Endothelial cell of umbilical vein (primary cell): ENCODE data around the gene TMEM131. TPM values are rescaled to one million over a fixed set of nuclear protein-coding genes. Genes with fewer than 3 reads are reported as not detected.

Experiments used
- BruUV-seq: library from RNA; stranded (reverse); fragments of 400-500 nt; replicated peaks from 2 replicates; lab custom pipeline; 2021; lab: Mats Ljungman, UMichigan
- CTCF ChIA-PET: fragments of 300-600, 350-600 bp; sonication (Branson Sonifier 250); formaldehyde crosslinking; loops from one replicate; lab custom pipeline; 2021; ENCODE audit warnings: antibody characterized with exemption, inconsistent platforms; lab: Charles Lee
- POLR2A ChIA-PET: fragments of 300-600, 350-600 bp; sonication (Branson Sonifier 250); formaldehyde crosslinking; loops from one replicate; lab custom pipeline; 2021; ENCODE audit warnings: antibody characterized with exemption, inconsistent platforms; lab: Charles Lee
- DNase-seq: peaks from one replicate; pipeline ENCODE4 v3.0.0-alpha.2; 2011; ENCODE audit warnings: low read depth, low spot score
- FAIRE-seq: peaks from 2 replicates; lab custom pipeline; 2011; peaks lifted over from hg19 to GRCh38; lab: Jason Lieb, UNC
- H2AFZ ChIP-seq: 2 replicates; pipeline ENCODE4 v1.6.0; 2012; ENCODE audit warnings: low read depth, low read length, control low read depth, inconsistent platforms
- H3K27ac ChIP-seq: 2 replicates; pipeline ENCODE4 v1.5.1; 2011; ENCODE audit warnings: low read depth, mild to moderate bottlenecking, control low read depth, low read length, moderate library complexity; ENCODE audit not compliant: insufficient read depth
- H3K27me3 ChIP-seq, 2 experiments: 2 replicates each; pipeline versions ENCODE4 v1.6.0 to v1.6.1; 2011; ENCODE audit warnings: low read length in 2 of 2, mixed read lengths in 1 of 2; ENCODE audit not compliant: control insufficient read depth in 2 of 2, insufficient read depth in 2 of 2
- H3K36me3 ChIP-seq, 2 experiments: 2 replicates in 1 of 2; 3 replicates in 1 of 2; pipeline ENCODE4 v1.5.1; 2011; ENCODE audit warnings: low read length in 2 of 2, mild to moderate bottlenecking in 1 of 2, moderate library complexity in 1 of 2; ENCODE audit not compliant: control insufficient read depth in 2 of 2, insufficient read depth in 2 of 2; ENCODE audit errors: extremely low read depth in 1 of 2
- H3K4me1 ChIP-seq: 3 replicates; pipeline ENCODE4 v1.5.1; 2011; ENCODE audit warnings: mild to moderate bottlenecking, low read length; ENCODE audit not compliant: control insufficient read depth, insufficient read depth; ENCODE audit errors: extremely low read depth
- H3K4me2 ChIP-seq: 2 replicates; pipeline ENCODE4 v1.6.1; 2011; ENCODE audit warnings: low read length, control low read depth, mixed read lengths; ENCODE audit not compliant: insufficient read depth
- H3K4me3 ChIP-seq, 3 experiments: fragments of 200-600 bp in 1 of 3; sonication (generic), shearing (Covaris generic) in 1 of 3; replicated peaks in 1 of 3; 2 replicates each; pipeline ENCODE4 v1.5.1; 2011 to 2016; ENCODE audit warnings: control low read depth in 3 of 3, low read length in 3 of 3, mild to moderate bottlenecking in 2 of 3, inconsistent platforms in 1 of 3, low read depth in 1 of 3, moderate library complexity in 1 of 3; ENCODE audit not compliant: insufficient read depth in 1 of 3
- H3K79me2 ChIP-seq: 2 replicates; pipeline ENCODE4 v1.6.0; 2012; ENCODE audit warnings: low read length, inconsistent platforms; ENCODE audit not compliant: control insufficient read depth, insufficient read depth
- H3K9ac ChIP-seq: replicated peaks from 2 replicates; pipeline ENCODE3; 2011; ENCODE audit warnings: low read length, control low read depth; ENCODE audit not compliant: insufficient read depth; ENCODE audit errors: extremely low read depth
- H3K9me1 ChIP-seq: replicated peaks from 3 replicates; pipeline ENCODE4 v1.6.0; 2011; ENCODE audit warnings: mild to moderate bottlenecking, low read length; ENCODE audit not compliant: control insufficient read depth, insufficient read depth; ENCODE audit errors: extremely low read depth
- H3K9me3 ChIP-seq: replicated peaks from 2 replicates; pipeline ENCODE4 v1.5.1; 2012; ENCODE audit warnings: low read length, inconsistent platforms; ENCODE audit not compliant: control insufficient read depth, insufficient read depth
- H4K20me1 ChIP-seq: replicated peaks from 2 replicates; pipeline ENCODE3; 2011; ENCODE audit warnings: mild to moderate bottlenecking, low read length; ENCODE audit not compliant: control insufficient read depth, insufficient read depth; ENCODE audit errors: extremely low read depth
- EZH2 ChIP-seq: IDR thresholded peaks from 2 replicates; pipeline ENCODE4 v1.6.1; 2012; ENCODE audit warnings: borderline replicate concordance, low read depth, mild to moderate bottlenecking, moderate library complexity, low read length, inconsistent platforms; ENCODE audit not compliant: severe bottlenecking
- FOS ChIP-seq: IDR thresholded peaks from 2 replicates; pipeline ENCODE4 v1.6.1; 2011; ENCODE audit warnings: mild to moderate bottlenecking, low read length, moderate library complexity, borderline replicate concordance; ENCODE audit not compliant: insufficient read depth
- GATA2 ChIP-seq: IDR thresholded peaks from 2 replicates; pipeline ENCODE4 v1.7.0; 2011; ENCODE audit warnings: low read depth, mild to moderate bottlenecking, moderate library complexity, mixed read lengths, low read length; ENCODE audit not compliant: insufficient read length, insufficient read depth
- JUN ChIP-seq: IDR thresholded peaks from 2 replicates; pipeline ENCODE4 v1.6.1; 2011; ENCODE audit warnings: borderline replicate concordance, low read depth; ENCODE audit not compliant: insufficient read length, insufficient read depth
- MYC ChIP-seq: IDR thresholded peaks from one replicate; pipeline ENCODE4 v1.6.1; 2011; ENCODE audit warnings: mild to moderate bottlenecking, low read depth, low read length
- POLR2A ChIP-seq: IDR thresholded peaks from 2 replicates; pipeline ENCODE4 v1.6.1; 2012; ENCODE audit warnings: low read depth, mild to moderate bottlenecking, control low read depth, low read length
- POLR2AphosphoS5 ChIP-seq: IDR thresholded peaks from 2 replicates; pipeline ENCODE4 v1.6.1; 2012; ENCODE audit warnings: low read depth, mild to moderate bottlenecking, control low read depth, low read length, moderate library complexity; ENCODE audit not compliant: insufficient read depth
- dilution Hi-C: fragments of 300-500 bp; cut with MboI; formaldehyde crosslinking; loops from one replicate; pipeline ENCODE4 v1.15.0; 2019; ENCODE audit warnings: low sequenced_read_pairs; ENCODE audit not compliant: extremely low pct_ligation_motif_present
- intact Hi-C: fragments of 100-400 bp; cut with micrococcal nuclease; formaldehyde crosslinking; loops from one replicate; pipeline ENCODE4 v1.10.0; 2022
- polyA plus RNA-seq, 4 experiments: library from polyadenylated mRNA; depleted of rRNA in 3 of 4; stranded (reverse) in 3 of 4; unstranded in 1 of 4; fragments of >200 nt; gene quantifications; 2 replicates each; pipeline versions ENCODE4 v1.2.1 to v1.2.3, GENCODE V29; 2011 to 2012; ENCODE audit warnings: missing spikeins in 1 of 4
- total RNA-seq: library from RNA; stranded (reverse); gene quantifications from 2 replicates; pipeline ENCODE4 v1.2.3, GENCODE V29; 2021
- TF ChIP-seq, protein P1 (sequence below): IDR thresholded peaks from 2 replicates; pipeline ENCODE4 v1.6.1; 2011; ENCODE audit not compliant: insufficient read depth, insufficient read length
- TF ChIP-seq, protein P2 (sequence below), 2 donors: IDR thresholded peaks; 1 replicate in 1 of 2; 2 replicates in 1 of 2; pipeline ENCODE4 v1.5.1; 2011; ENCODE audit warnings: low read length in 2 of 2, mild to moderate bottlenecking in 2 of 2, moderate library complexity in 2 of 2, control low read depth in 1 of 2, inconsistent platforms in 1 of 2, low read depth in 1 of 2; ENCODE audit not compliant: insufficient read depth in 1 of 2; ENCODE audit errors: extremely low read depth in 1 of 2

TMEM131 gene
- total and polyA plus RNA-seq, 2 donors (not counting 3 experiments of a cell fraction or from before 2014, with no cell fraction given): 12.2 to 28.6 TPM

DNA sequence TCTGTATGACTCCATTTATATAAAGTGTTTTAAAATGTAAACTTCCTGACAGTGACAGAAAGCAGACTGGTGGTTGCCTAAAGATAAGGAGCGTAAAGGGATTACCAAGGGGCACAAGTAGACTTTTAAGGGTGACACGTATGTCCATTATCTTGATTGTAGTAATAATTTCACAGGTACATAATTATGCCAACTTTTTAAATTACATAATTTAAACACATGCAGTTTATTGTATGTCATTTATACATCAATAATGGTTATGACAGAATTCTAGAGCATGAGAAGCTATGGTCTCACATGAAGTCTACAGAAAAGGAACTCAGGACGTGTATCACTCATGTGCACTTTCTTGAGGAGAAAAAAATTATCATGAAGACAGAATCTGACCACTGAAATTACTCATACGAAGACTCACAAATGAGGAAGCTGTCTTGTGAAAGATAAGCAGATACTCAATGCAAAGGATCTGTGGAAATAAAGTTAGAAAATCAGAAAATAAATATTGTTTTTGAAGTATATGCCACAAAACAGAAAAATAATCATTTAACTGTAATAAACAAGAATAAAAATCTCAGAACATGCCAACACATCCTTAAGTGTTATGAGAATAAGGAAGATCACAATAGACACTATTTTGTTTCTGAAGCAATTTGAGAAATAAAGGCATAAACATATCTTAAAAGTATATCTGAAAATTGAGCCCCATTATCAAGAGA is 84.4 kb downstream of the TMEM131 start:
- DNase-seq: no peak
- Histone ChIP-seq H3K9ac (no peak overlapping the region), H3K9me1 (no peaks in the 10 kb centered on the region), H2AFZ (no peak overlapping the region), H3K4me2 (no peak overlapping the region), H4K20me1 (no peaks in the 10 kb centered on the region), H3K27ac (no peak overlapping the region), H3K27me3 (no peaks in the 10 kb centered on the region), H3K36me3 (no peaks in the 10 kb centered on the region), H3K4me1 (peaks cover 3% of the 10 kb centered on the region), H3K9me3 (no peaks in the 10 kb centered on the region), H3K4me3 (no peak overlapping the region), H3K79me2 (peaks cover 3% of the 10 kb centered on the region)
- no TSS peak for BruUV-seq
- dilution Hi-C loops: no loop called here
- ChIA-PET CTCF (no interaction called here), POLR2A (interaction anchor here (0.6 kb wide), 1 partner anchor 44 kb away, joined by 9 read pairs; no protein-coding TSS in a partner anchor)
- no peak for FAIRE-seq
- intact Hi-C loops: no loop called here
- TF ChIP-seq POLR2AphosphoS5: no peak
- TF ChIP-seq JUN: no peak
- TF ChIP-seq, protein P1, sequence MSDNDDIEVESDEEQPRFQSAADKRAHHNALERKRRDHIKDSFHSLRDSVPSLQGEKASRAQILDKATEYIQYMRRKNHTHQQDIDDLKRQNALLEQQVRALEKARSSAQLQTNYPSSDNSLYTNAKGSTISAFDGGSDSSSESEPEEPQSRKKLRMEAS: no peak
- no peak for TF ChIP-seq GATA2
- no peak for TF ChIP-seq FOS
- TF ChIP-seq MYC: no peak
- no peak for TF ChIP-seq EZH2
- no peak for TF ChIP-seq POLR2A
- TF ChIP-seq, protein P2, sequence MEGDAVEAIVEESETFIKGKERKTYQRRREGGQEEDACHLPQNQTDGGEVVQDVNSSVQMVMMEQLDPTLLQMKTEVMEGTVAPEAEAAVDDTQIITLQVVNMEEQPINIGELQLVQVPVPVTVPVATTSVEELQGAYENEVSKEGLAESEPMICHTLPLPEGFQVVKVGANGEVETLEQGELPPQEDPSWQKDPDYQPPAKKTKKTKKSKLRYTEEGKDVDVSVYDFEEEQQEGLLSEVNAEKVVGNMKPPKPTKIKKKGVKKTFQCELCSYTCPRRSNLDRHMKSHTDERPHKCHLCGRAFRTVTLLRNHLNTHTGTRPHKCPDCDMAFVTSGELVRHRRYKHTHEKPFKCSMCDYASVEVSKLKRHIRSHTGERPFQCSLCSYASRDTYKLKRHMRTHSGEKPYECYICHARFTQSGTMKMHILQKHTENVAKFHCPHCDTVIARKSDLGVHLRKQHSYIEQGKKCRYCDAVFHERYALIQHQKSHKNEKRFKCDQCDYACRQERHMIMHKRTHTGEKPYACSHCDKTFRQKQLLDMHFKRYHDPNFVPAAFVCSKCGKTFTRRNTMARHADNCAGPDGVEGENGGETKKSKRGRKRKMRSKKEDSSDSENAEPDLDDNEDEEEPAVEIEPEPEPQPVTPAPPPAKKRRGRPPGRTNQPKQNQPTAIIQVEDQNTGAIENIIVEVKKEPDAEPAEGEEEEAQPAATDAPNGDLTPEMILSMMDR (IDR thresholded peaks at IDR 0.05; ENCODE audit: extremely low read depth in 1 of 2, insufficient read depth in 1 of 2, low read depth in 1 of 2, low read length in 2 of 2): no peak
